GM10248 (cell line): ENCODE measurements around the gene FUCA2.
A peak's percentile ranks its signal among the peaks of the same experiment; 100 is the strongest.

ENCODE experiments used
- CTCF ChIA-PET: fragments of 300-600 bp; sonication (Branson Sonifier 250); formaldehyde crosslinking; extraction: SDS; loops from one replicate; lab custom pipeline; 2021; ENCODE audit warnings: antibody characterized with exemption; lab: Yijun Ruan, JAX
- POLR2A ChIA-PET: fragments of 350-650 bp; sonication (Branson Sonifier 250); formaldehyde crosslinking; extraction: SDS; loops from one replicate; lab custom pipeline; 2020; ENCODE audit warnings: antibody characterized with exemption; lab: Yijun Ruan, JAX
- DNase-seq: peaks from one replicate; pipeline ENCODE4 v3.0.0; 2012; ENCODE audit errors: extremely low spot score
- TF ChIP-seq, protein P1 (sequence below): IDR thresholded peaks from 2 replicates; pipeline ENCODE4 v1.5.1; 2012; ENCODE audit warnings: mild to moderate bottlenecking, low read depth; ENCODE audit errors: extremely low read depth, missing control alignments, control extremely low read depth

The FUCA2 gene

DNA sequence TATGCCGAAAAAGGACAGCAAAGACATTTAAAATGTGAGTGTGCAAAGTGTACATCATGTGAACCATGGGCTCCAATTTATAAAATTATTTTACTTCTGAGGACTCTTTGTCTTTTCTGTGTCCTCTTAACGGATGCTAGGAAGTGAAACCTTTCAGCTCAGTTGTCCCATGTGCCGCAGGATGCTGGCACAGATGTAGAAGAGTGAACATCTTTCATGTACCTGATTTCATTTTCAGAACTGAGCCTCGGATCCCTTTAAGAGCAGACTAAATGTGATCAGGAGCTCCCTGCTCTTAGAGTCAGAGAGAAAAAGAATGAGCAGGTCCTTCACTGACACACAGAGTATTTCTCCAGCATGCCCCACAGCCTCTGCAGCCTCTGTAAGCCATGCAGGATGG lies 27.6 kb upstream of the FUCA2 start:
- POLR2A ChIA-PET: no interaction called here
- CTCF ChIA-PET: interaction anchor here (1.9 to 2.4 kb wide), 3 partner anchors 10 to 474 kb away, joined by 4 to 8 read pairs (median 7); no protein-coding TSS in a partner anchor
- DNase-seq: no peak
- TF ChIP-seq, protein P1, sequence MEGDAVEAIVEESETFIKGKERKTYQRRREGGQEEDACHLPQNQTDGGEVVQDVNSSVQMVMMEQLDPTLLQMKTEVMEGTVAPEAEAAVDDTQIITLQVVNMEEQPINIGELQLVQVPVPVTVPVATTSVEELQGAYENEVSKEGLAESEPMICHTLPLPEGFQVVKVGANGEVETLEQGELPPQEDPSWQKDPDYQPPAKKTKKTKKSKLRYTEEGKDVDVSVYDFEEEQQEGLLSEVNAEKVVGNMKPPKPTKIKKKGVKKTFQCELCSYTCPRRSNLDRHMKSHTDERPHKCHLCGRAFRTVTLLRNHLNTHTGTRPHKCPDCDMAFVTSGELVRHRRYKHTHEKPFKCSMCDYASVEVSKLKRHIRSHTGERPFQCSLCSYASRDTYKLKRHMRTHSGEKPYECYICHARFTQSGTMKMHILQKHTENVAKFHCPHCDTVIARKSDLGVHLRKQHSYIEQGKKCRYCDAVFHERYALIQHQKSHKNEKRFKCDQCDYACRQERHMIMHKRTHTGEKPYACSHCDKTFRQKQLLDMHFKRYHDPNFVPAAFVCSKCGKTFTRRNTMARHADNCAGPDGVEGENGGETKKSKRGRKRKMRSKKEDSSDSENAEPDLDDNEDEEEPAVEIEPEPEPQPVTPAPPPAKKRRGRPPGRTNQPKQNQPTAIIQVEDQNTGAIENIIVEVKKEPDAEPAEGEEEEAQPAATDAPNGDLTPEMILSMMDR: no peak

DNA sequence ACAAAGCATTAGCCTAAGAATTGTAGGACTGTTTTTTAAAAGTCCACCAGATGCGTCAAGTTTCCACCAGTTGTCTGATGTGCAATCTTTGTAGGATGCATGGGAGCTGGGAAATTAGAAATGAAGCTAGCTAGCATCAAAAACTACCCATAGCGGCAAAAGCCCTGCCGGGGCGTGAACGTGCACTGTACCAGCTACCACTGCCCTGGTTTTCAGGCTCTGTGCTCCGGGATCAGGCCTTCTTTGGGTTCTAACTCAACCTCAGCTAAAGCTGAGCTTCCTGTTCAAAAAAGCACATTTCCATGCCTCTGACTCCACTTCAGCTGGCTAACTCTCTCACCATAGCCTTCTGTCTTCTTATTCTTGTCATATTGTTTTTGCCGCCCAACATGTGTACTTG lies 26.9 kb upstream of the FUCA2 start:
- CTCF ChIA-PET: interaction anchor here (0.7 to 2.4 kb wide), 6 partner anchors 9 to 475 kb away, joined by 3 to 8 read pairs (median 4); no protein-coding TSS in a partner anchor
- DNase-seq: no peak
- TF ChIP-seq, protein P1: no peak
- POLR2A ChIA-PET: no interaction called here

DNA sequence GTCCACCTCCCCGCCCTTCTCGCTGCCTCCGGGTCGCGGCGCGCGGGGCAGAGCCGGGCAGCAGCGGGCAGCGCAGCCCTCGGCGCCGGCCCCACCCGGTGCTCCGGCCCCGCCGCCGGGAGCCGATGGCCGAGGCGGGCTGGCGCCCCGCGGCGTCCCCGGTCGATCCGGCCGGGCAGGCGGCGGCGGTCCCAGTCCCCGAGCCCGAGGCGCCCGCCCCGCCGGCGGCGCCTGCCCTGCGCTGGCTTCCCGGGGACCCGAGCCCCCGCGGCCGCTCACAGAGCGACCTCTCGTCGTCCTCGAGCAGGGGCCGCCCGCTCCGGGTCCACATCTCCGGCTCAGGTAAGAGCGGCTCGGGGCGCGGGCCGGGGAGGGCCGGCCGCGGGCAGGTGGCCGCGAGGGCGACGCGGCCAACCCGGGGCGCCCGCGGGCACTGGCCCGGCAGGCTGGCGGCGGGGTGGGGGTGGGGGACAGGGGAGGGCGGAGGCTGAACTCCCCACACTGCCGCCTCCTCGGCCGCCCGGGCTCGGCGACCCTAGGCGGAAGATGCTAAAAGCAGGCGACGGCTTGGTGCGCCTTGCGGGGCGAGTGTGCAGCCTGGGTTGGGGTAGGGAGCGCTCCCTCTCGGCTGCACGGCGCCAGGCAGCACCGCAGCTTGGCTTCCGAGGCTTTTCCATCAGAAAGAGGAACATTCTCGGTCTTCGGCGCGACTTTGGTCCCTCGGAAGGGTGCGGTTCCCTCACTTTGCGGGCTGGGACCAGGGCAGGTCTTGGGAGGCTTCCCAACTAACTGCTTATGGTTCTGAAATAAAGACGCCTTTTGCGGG lies 25.6 kb upstream of the FUCA2 start:
- peak; percentile 58 for DNase-seq
- ChIA-PET POLR2A (no interaction called here), CTCF (interaction anchor here (0.6 to 2.4 kb wide), 8 partner anchors 8 to 33 kb away, joined by 3 to 8 read pairs (median 4); no protein-coding TSS in a partner anchor)
- TF ChIP-seq, protein P1: peak; percentile 52

DNA sequence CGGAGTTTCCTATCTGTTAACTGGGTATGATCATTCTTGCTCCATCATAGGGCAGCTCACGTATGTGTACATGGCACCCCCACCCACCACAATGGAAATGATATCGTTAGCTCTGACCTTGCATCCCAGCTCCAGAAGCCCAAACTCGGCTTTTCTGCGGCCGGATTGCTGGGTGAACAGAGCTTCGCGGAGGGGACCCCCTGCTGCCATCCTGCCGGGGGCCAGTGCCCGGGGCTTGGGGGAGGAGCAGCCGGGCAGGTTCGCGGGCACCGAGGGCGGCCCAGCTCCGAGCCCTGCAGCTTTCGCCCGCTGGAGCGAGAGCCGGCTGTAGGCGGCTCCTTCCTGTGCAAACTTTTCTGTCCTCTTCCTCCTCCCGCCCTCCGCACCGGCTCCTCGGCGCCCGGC lies 24.9 kb upstream of the FUCA2 start:
- ChIA-PET POLR2A (no interaction called here), CTCF (interaction anchor here (0.6 to 1.5 kb wide), 5 partner anchors 10 to 34 kb away, joined by 3 to 7 read pairs (median 3); no protein-coding TSS in a partner anchor)
- TF ChIP-seq, protein P1: no peak
- peak; percentile 59 for DNase-seq

DNA sequence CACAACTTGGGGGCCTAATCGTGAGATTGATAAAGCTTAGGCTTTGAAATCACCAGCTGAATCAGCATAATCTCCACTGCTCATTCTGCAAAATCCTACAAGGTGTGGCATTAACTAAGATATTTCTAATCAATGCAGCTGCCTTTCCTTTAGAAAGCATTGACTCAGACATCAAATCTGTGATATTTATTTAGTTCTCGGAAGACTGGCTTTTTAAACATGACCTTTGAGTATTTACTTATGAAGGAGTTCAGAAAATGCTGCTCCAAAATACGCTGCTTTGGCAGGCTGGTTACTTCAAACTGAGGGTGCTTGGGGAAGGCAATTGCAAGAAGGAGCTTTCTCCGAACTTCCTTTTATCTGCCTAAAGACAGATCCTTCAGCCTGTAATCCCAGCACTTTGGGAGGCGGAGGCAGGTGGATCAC lies 23.7 kb upstream of the FUCA2 start:
- ChIA-PET CTCF (interaction anchor here (0.8 to 2.7 kb wide), 9 partner anchors 8 to 478 kb away, joined by 3 to 15 read pairs (median 4); partner anchors contain the start of gene FUCA2), POLR2A (no interaction called here)
- no peak for DNase-seq
- TF ChIP-seq, protein P1: no peak

DNA sequence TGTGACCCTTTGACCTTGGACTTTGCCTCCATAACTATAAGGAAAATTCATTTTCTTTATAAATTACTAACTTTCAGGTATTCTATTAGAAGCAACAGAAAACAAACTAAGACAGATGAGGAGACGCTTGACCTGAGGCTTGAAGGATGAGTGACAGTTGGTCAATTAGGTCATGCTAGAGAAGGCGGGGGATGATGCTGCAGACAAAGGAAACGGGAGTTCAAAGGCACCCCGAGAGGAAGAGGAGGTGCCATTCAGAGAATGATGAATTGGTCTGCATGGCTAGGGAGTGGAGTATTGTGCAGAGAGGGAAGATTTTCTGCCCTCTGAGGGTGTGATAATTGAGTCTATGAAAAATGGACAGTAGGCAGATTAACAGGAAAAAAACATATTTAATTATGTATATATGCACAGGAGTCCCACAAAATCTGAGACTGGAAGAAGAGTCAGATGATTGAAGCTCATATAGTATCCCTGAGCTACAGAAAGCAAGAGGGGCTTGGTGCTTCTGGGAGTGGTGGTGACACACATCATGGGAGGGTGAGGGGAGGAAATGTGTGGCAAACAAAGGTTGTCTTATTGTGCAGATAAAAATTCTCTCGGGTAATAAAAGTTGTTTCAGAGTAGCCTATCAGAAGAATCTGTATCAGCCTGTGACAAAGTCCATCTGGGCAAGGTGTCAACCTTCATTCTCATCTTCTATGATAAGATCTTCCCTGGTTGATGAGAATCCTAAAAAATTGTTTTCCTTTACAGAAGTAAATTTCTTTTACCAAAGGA lies 20.4 kb upstream of the FUCA2 start:
- DNase-seq: no peak
- ChIA-PET POLR2A (no interaction called here), CTCF (interaction anchor here (1.3 to 3.7 kb wide), 2 partner anchors 10 to 19 kb away, joined by 6 to 11 read pairs; no protein-coding TSS in a partner anchor)
- TF ChIP-seq, protein P1: no peak
